Panc1 (cell line): ENCODE results near the gene CALM1. TPM values are rescaled to one million over a fixed set of nuclear protein-coding genes. Genes with fewer than 3 reads are reported as not detected.
"Not testable (repeated sequence)": the region's sequence is repeated elsewhere in the genome, so short reads cannot be mapped to it uniquely, and the experiment has no call there.

Experiments used
- ATAC-seq: fragments of 200-7000 bp; cut with Tn5 transposase; 2 replicates; pipeline ENCODE4 v1.9.1; 2020; ENCODE audit warnings: mild to moderate bottlenecking, moderate library complexity
- BruUV-seq: library from RNA; stranded (reverse); fragments of 400-500 nt; replicated peaks from 2 replicates; lab custom pipeline; 2021; lab: Mats Ljungman, UMichigan
- CTCF ChIA-PET: fragments of 300-600 bp; sonication (Branson Sonifier 250); formaldehyde crosslinking; loops from one replicate; lab custom pipeline; 2022; ENCODE audit warnings: antibody characterized with exemption; lab: Charles Lee
- POLR2A ChIA-PET: fragments of 300-600 bp; sonication (Branson Sonifier 250); formaldehyde crosslinking; loops from one replicate; lab custom pipeline; 2022; ENCODE audit warnings: antibody characterized with exemption; lab: Charles Lee
- DNase-seq: peaks from one replicate; pipeline ENCODE4 v3.0.0-alpha.2; 2010; ENCODE audit warnings: low read depth, low spot score
- H3K27ac ChIP-seq: 2 replicates; pipeline ENCODE4 v1.5.1; 2011; ENCODE audit warnings: mild to moderate bottlenecking, low read length, inconsistent platforms
- H3K27me3 ChIP-seq: fragments of 200-500 bp; sonication (Bioruptor generic); 2 replicates; pipeline ENCODE4 v1.6.0; 2014; ENCODE audit warnings: low read length, inconsistent platforms; ENCODE audit not compliant: control insufficient read depth, insufficient read depth
- H3K36me3 ChIP-seq: fragments of 200-500 bp; sonication (Bioruptor generic); 2 replicates; pipeline ENCODE4 v1.5.1; 2014; ENCODE audit warnings: inconsistent platforms, mild to moderate bottlenecking, low read length, moderate library complexity; ENCODE audit not compliant: control insufficient read depth, insufficient read depth
- H3K4me1 ChIP-seq: 2 replicates; pipeline ENCODE4 v1.5.1; 2011; ENCODE audit warnings: inconsistent platforms, mild to moderate bottlenecking, low read length, moderate library complexity; ENCODE audit not compliant: control insufficient read depth, insufficient read depth
- H3K4me3 ChIP-seq, 2 experiments: 2 replicates each; pipeline ENCODE4 v1.5.1; 2011 to 2012; ENCODE audit warnings: low read depth in 2 of 2, low read length in 2 of 2, mild to moderate bottlenecking in 2 of 2, inconsistent platforms in 1 of 2, moderate library complexity in 1 of 2
- H3K9me3 ChIP-seq: fragments of 200-500 bp; sonication (Bioruptor generic); 2 replicates; pipeline ENCODE4 v1.5.1; 2014; ENCODE audit warnings: low read depth, mild to moderate bottlenecking, inconsistent platforms, low read length, moderate library complexity; ENCODE audit not compliant: control insufficient read depth, insufficient read depth
- CTCF ChIP-seq: fragments of 450-650 bp; IDR thresholded peaks from 2 replicates; pipeline ENCODE4 v1.5.1; 2017; ENCODE audit warnings: mild to moderate bottlenecking
- POLR2AphosphoS5 ChIP-seq: IDR thresholded peaks from 2 replicates; pipeline ENCODE4 v1.6.1; 2012; ENCODE audit warnings: mild to moderate bottlenecking, low read depth, low read length, moderate library complexity
- REST ChIP-seq, 2 experiments: IDR thresholded peaks; 2 replicates each; pipeline ENCODE4 v1.6.1; 2011 to 2012; ENCODE audit warnings: low read depth in 2 of 2, control low read depth in 1 of 2, low read length in 1 of 2, mild to moderate bottlenecking in 1 of 2, moderate library complexity in 1 of 2; ENCODE audit not compliant: insufficient read depth in 1 of 2
- SIN3A ChIP-seq: IDR thresholded peaks from 2 replicates; pipeline ENCODE4 v1.6.1; 2012; ENCODE audit warnings: low read depth, mild to moderate bottlenecking, low read length, moderate library complexity, borderline replicate concordance; ENCODE audit not compliant: insufficient read depth
- TCF7L2 ChIP-seq: IDR thresholded peaks from 2 replicates; pipeline ENCODE4 v1.6.1; 2011; ENCODE audit warnings: mild to moderate bottlenecking, low read depth, low read length, inconsistent platforms
- in situ Hi-C: cut with HindIII; loops from 2 replicates; pipeline ENCODE4 v1.10.0; 2016; ENCODE audit warnings: low sequenced_read_pairs, low pct_unique_long_range_greater_than_20kb
- intact Hi-C: fragments of 100-400 bp; cut with micrococcal nuclease; formaldehyde crosslinking; loops from one replicate; pipeline ENCODE4 v1.10.0; 2022; ENCODE audit not compliant: unreplicated experiment
- total RNA-seq: library from RNA; stranded (reverse); gene quantifications from one replicate; pipeline ENCODE4 v1.2.1, GENCODE V29; 2021; ENCODE audit not compliant: unreplicated experiment

Gene CALM1
- total RNA-seq, 1 experiment from 2014 or later, result 182 TPM

DNA sequence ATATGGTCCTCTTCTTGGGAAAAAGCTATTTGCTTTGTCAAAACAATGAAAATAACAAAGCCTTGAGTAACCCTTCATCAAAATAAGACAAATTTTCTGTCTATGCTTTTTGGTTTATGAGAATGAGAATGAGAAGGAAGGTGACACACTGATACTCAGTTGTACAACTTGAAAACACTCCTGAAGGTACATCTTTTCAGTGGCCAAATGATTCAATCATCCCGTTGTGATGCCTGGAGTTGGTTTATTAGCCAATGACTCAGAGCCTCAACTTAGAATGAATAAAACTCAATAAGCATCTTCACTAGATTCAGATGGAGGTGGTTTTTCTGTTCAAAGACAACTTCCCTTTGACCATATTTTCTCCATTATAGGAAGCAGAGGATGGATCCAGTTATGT lies 7.8 kb upstream of the CALM1 start:
- DNase-seq (no peak), ATAC-seq (no peak)
- intact Hi-C loops (no loop called here), in situ Hi-C loops (no loop called here)
- no peak overlapping the region for H3K27ac ChIP-seq
- no peaks in the 10 kb centered on the region for H3K9me3 ChIP-seq
- H3K27me3 ChIP-seq, result no peaks in the 10 kb centered on the region
- peaks cover 7% of the 10 kb centered on the region; the same call in 1 of the 2 replicates for H3K4me1 ChIP-seq
- CTCF ChIA-PET, result no interaction called here
- BruUV-seq, result no TSS peak
- no peaks in the 10 kb centered on the region for H3K36me3 ChIP-seq
- POLR2A ChIA-PET, result interaction anchor here (0.5 kb wide), 1 partner anchor 90 kb away, joined by 3 read pairs; no protein-coding TSS in a partner anchor
- no peak for TF ChIP-seq REST (IDR thresholded peaks at IDR 0.05; ENCODE audit: insufficient read depth in 1 of 2, low read depth in 2 of 2, low read length in 1 of 2)
- TF ChIP-seq CTCF, result no peak
- no peak for TF ChIP-seq SIN3A
- no peak for TF ChIP-seq POLR2AphosphoS5
- no peak for TF ChIP-seq TCF7L2
- H3K4me3 ChIP-seq, result no peak overlapping the region

GRCh38 chr14:90393966-90394365 lies 2.9 kb upstream of the CALM1 start:
- POLR2A ChIA-PET, result no interaction called here
- H3K4me3 ChIP-seq, result no peak overlapping the region
- no peaks in the 10 kb centered on the region; the same call in 1 of the 2 replicates for H3K36me3 ChIP-seq
- H3K9me3 ChIP-seq, result no peaks in the 10 kb centered on the region
- CTCF ChIA-PET, result no interaction called here
- intact Hi-C loops (loop anchor here (10.0 kb wide), 1 partner anchor 361 kb away; no protein-coding TSS in a partner anchor), in situ Hi-C loops (no loop called here)
- H3K27ac ChIP-seq, result no peak overlapping the region
- no peaks in the 10 kb centered on the region for H3K27me3 ChIP-seq
- DNase-seq (no peak), ATAC-seq (no peak)
- BruUV-seq, result no TSS peak
- TF ChIP-seq SIN3A, result no peak
- TF ChIP-seq CTCF, result no peak
- TF ChIP-seq REST (IDR thresholded peaks at IDR 0.05; ENCODE audit: insufficient read depth in 1 of 2, low read depth in 2 of 2, low read length in 1 of 2), result no peak
- TF ChIP-seq POLR2AphosphoS5, result no peak
- TF ChIP-seq TCF7L2, result no peak
- H3K4me1 ChIP-seq, result peaks cover 2% of the 10 kb centered on the region

GRCh38 chr14:90394782-90395181 lies 2.0 kb upstream of the CALM1 start:
- H3K4me1 ChIP-seq, CTCF ChIA-PET, DNase-seq, in situ Hi-C loops, H3K4me3 ChIP-seq, H3K9me3 ChIP-seq, H3K36me3 ChIP-seq, H3K27me3 ChIP-seq, ATAC-seq, BruUV-seq, POLR2A ChIA-PET, H3K27ac ChIP-seq: not testable (repeated sequence)
- intact Hi-C loops, result loop anchor here (5.0 to 10.0 kb wide), 2 partner anchors 92 to 360 kb away; no protein-coding TSS in a partner anchor
